ENCODE measurements around the gene LENEP.

Gene LENEP

GRCh38 chr1:155040358-155041093 lies 47.1 kb downstream of the LENEP start:
- no peak overlapping the region for H3K4me3 ChIP-seq (ENCODE audit: low read depth, low read length)
- DNase-seq (ENCODE audit: low read depth, low spot score): no peak
- in situ Hi-C loops (cut with HindIII; ENCODE audit: low sequenced_read_pairs): no loop called here
- no peak for TF ChIP-seq CTCF (IDR thresholded peaks at IDR 0.05; ENCODE audit: low read depth, low read length)

- TF ChIP-seq CTCF (IDR thresholded peaks at IDR 0.05; ENCODE audit: low read depth, low read length): no peak
- in situ Hi-C loops (cut with HindIII; ENCODE audit: low sequenced_read_pairs): no loop called here
- DNase-seq (ENCODE audit: low read depth, low spot score): no peak
- H3K4me3 ChIP-seq (ENCODE audit: low read depth, low read length): no peak overlapping the region
Measured at GRCh38 chr1:155042789-155043188, 49.4 kb downstream of the LENEP start.

- in situ Hi-C loops (cut with HindIII; ENCODE audit: low sequenced_read_pairs): no loop called here
- no peak for TF ChIP-seq CTCF (IDR thresholded peaks at IDR 0.05; ENCODE audit: low read depth, low read length)
- H3K4me3 ChIP-seq (ENCODE audit: low read depth, low read length): no peak overlapping the region
- DNase-seq (ENCODE audit: low read depth, low spot score): no peak
Measured at GRCh38 chr1:155043301-155043702, 49.9 kb downstream of the LENEP start.

GRCh38 chr1:155043793-155044192 lies 50.4 kb downstream of the LENEP start:
- in situ Hi-C loops (cut with HindIII; ENCODE audit: low sequenced_read_pairs): no loop called here
- no peak overlapping the region for H3K4me3 ChIP-seq (ENCODE audit: low read depth, low read length)
- TF ChIP-seq CTCF (IDR thresholded peaks at IDR 0.05; ENCODE audit: low read depth, low read length): no peak
- DNase-seq (ENCODE audit: low read depth, low spot score): no peak

All from astrocyte of the spinal cord (primary cell).